PC-3 (cell line): ENCODE measurements around the gene KCNQ1. TPM values are rescaled to one million over a fixed set of nuclear protein-coding genes. Genes with fewer than 3 reads are reported as not detected.

Experiments
- ATAC-seq: fragments of 200-7000 bp; cut with Tn5 transposase; 2 replicates; pipeline ENCODE4 v1.9.1; 2020; ENCODE audit warnings: mild to moderate bottlenecking, moderate library complexity
- BruUV-seq: library from RNA; stranded (reverse); fragments of 400-500 nt; replicated peaks from 2 replicates; lab custom pipeline; 2021; lab: Mats Ljungman, UMichigan
- CTCF ChIA-PET: fragments of 300-600 bp; sonication (Branson Sonifier 250); formaldehyde crosslinking; loops from one replicate; lab custom pipeline; 2022; ENCODE audit warnings: antibody characterized with exemption; lab: Charles Lee
- POLR2A ChIA-PET: fragments of 300-600 bp; sonication (Branson Sonifier 250); formaldehyde crosslinking; loops from one replicate; lab custom pipeline; 2022; ENCODE audit warnings: antibody characterized with exemption; ENCODE audit not compliant: unreplicated experiment; lab: Charles Lee
- DNase-seq: peaks from one replicate; pipeline ENCODE4 v3.0.0-alpha.2; 2015
- H2AFZ ChIP-seq: fragments of 300-600 bp; sonication (generic); 2 replicates; pipeline ENCODE4 v1.6.0; 2016; ENCODE audit warnings: antibody characterized with exemption, low read length
- H3F3A ChIP-seq: fragments of 300-600 bp; sonication (generic); one replicate; pipeline ENCODE4 v1.6.0; 2017; ENCODE audit warnings: antibody characterized with exemption, low read length, control low read depth, mild to moderate bottlenecking; ENCODE audit not compliant: unreplicated experiment
- H3K27ac ChIP-seq: fragments of 300-600 bp; sonication (generic); 2 replicates; pipeline ENCODE4 v1.5.1; 2016; ENCODE audit warnings: mild to moderate bottlenecking, low read length
- H3K27me3 ChIP-seq: fragments of 300-600 bp; sonication (generic); 2 replicates; pipeline ENCODE4 v1.6.1; 2016; ENCODE audit warnings: low read length, mixed read lengths
- H3K36me3 ChIP-seq: fragments of 300-600 bp; sonication (generic); 2 replicates; pipeline ENCODE4 v1.6.1; 2016; ENCODE audit warnings: low read depth, mixed run types, low read length, mixed read lengths
- H3K4me1 ChIP-seq: fragments of 300-600 bp; sonication (generic); 2 replicates; pipeline ENCODE4 v1.5.1; 2016; ENCODE audit warnings: low read length; ENCODE audit not compliant: insufficient read depth
- H3K4me2 ChIP-seq: fragments of 300-600 bp; sonication (generic); 2 replicates; pipeline ENCODE4 v1.6.0; 2016; ENCODE audit warnings: low read length
- H3K4me3 ChIP-seq: fragments of 300-600 bp; sonication (generic); 2 replicates; pipeline ENCODE4 v1.5.1; 2016; ENCODE audit warnings: mild to moderate bottlenecking, low read length, mixed read lengths
- H3K79me2 ChIP-seq: fragments of 300-600 bp; sonication (generic); 2 replicates; pipeline ENCODE4 v1.6.1; 2017; ENCODE audit warnings: low read length, mixed read lengths
- H3K9ac ChIP-seq: fragments of 300-600 bp; sonication (generic); 2 replicates; pipeline ENCODE4 v1.6.0; 2016; ENCODE audit warnings: mild to moderate bottlenecking, low read length
- H3K9me2 ChIP-seq: fragments of 300-600 bp; sonication (generic); replicated peaks from 2 replicates; pipeline ENCODE4 v1.6.1; 2016; ENCODE audit warnings: mixed run types, low read length, mixed read lengths
- H3K9me3 ChIP-seq: fragments of 300-600 bp; sonication (generic); 2 replicates; pipeline ENCODE4 v1.6.1; 2016; ENCODE audit warnings: low read length, mixed read lengths
- H4K20me1 ChIP-seq: fragments of 300-600 bp; sonication (generic); 2 replicates; pipeline ENCODE4 v1.6.1; 2016; ENCODE audit warnings: low read length, mixed read lengths
- CTCF ChIP-seq: fragments of 300-600 bp; sonication (generic); conservative IDR thresholded peaks from 2 replicates; pipeline ENCODE4 v1.5.1; 2017; ENCODE audit warnings: antibody characterized with exemption, low read depth, mild to moderate bottlenecking, low read length
- EZH2 ChIP-seq: fragments of 300-600 bp; sonication (generic); IDR thresholded peaks from one replicate; pipeline ENCODE4 v1.6.1; 2017; ENCODE audit warnings: antibody characterized with exemption, mild to moderate bottlenecking, low read length; ENCODE audit not compliant: unreplicated experiment
- EZH2phosphoT487 ChIP-seq: fragments of 300-600 bp; sonication (generic); IDR thresholded peaks from 2 replicates; pipeline ENCODE4 v1.6.1; 2018; ENCODE audit warnings: mild to moderate bottlenecking, antibody characterized with exemption, low read length, borderline replicate concordance
- intact Hi-C: fragments of 100-400 bp; cut with micrococcal nuclease; formaldehyde crosslinking; loops from 2 replicates; pipeline ENCODE4 v1.9.0; 2023
- total RNA-seq: library from RNA; depleted of rRNA; stranded (reverse); fragments of >200 nt; gene quantifications from 2 replicates; pipeline ENCODE4 v1.2.3, GENCODE V29; 2014

Gene KCNQ1
- total RNA-seq, 1 experiment from 2014 or later = 0.40 TPM

- Histone ChIP-seq H3K79me2 (no peaks in the 10 kb centered on the region), H3K4me1 (no peaks in the 10 kb centered on the region), H3K36me3 (no peaks in the 10 kb centered on the region), H3K9me3 (no peaks in the 10 kb centered on the region; the same call in 1 of the 2 replicates), H3K27me3 (no peaks in the 10 kb centered on the region), H2AFZ (no peak overlapping the region), H4K20me1 (no peaks in the 10 kb centered on the region), H3K9ac (no peak overlapping the region), H3K4me2 (no peak overlapping the region), H3F3A (no peaks in the 10 kb centered on the region), H3K4me3 (no peak overlapping the region), H3K27ac (no peak overlapping the region), H3K9me2 (no peaks in the 10 kb centered on the region)
- DNase-seq (no peak), ATAC-seq (no peak)
- ChIA-PET CTCF (no interaction called here), POLR2A (no interaction called here)
- intact Hi-C loops = no loop called here
- TF ChIP-seq EZH2phosphoT487 (no peak), EZH2 (no peak), CTCF (no peak)
- BruUV-seq = no TSS peak
Measured at GRCh38 chr11:2595204-2595603, 150.4 kb downstream of the KCNQ1 start.

- Histone ChIP-seq H3K9ac (no peak overlapping the region), H3K9me3 (no peaks in the 10 kb centered on the region; the same call in 1 of the 2 replicates), H3K27ac (no peak overlapping the region), H4K20me1 (no peaks in the 10 kb centered on the region), H3K27me3 (no peaks in the 10 kb centered on the region), H3K4me2 (no peak overlapping the region), H3F3A (no peaks in the 10 kb centered on the region), H3K4me3 (no peak overlapping the region), H3K4me1 (no peaks in the 10 kb centered on the region), H2AFZ (no peak overlapping the region), H3K36me3 (no peaks in the 10 kb centered on the region), H3K79me2 (no peaks in the 10 kb centered on the region), H3K9me2 (no peaks in the 10 kb centered on the region)
- intact Hi-C loops = no loop called here
- peak; percentile 17 for DNase-seq
- CTCF ChIA-PET = no interaction called here
- BruUV-seq = no TSS peak
- ATAC-seq = no peak
- POLR2A ChIA-PET = no interaction called here
- TF ChIP-seq EZH2 = no peak
- no peak for TF ChIP-seq EZH2phosphoT487
- no peak for TF ChIP-seq CTCF
Measured at GRCh38 chr11:2599561-2600189, 154.9 kb downstream of the KCNQ1 start.

- Histone ChIP-seq H3K27me3 (no peaks in the 10 kb centered on the region), H3K4me3 (no peak overlapping the region), H3K9me2 (no peaks in the 10 kb centered on the region), H3K36me3 (no peaks in the 10 kb centered on the region), H3K27ac (no peak overlapping the region), H3K4me1 (peaks cover 14% of the 10 kb centered on the region), H3K9ac (no peak overlapping the region), H3K4me2 (no peak overlapping the region), H3K9me3 (0 out of 2 replicates have a peak, but pooled peaks cover 4% of the 10 kb centered on the region), H2AFZ (no peak overlapping the region), H3F3A (no peaks in the 10 kb centered on the region), H4K20me1 (no peaks in the 10 kb centered on the region), H3K79me2 (no peaks in the 10 kb centered on the region)
- no peak for DNase-seq
- ChIA-PET CTCF (no interaction called here), POLR2A (no interaction called here)
- intact Hi-C loops = no loop called here
- TF ChIP-seq EZH2 (no peak), EZH2phosphoT487 (no peak), CTCF (no peak)
- no TSS peak for BruUV-seq
- no peak for ATAC-seq
Measured at GRCh38 chr11:2609345-2609744, 164.5 kb downstream of the KCNQ1 start.
